HG03432 (cell line): ENCODE data around the gene FBXW11.

Experiments used
- ATAC-seq: cut with Tn5 transposase; IDR thresholded peaks from one replicate; pipeline ENCODE4 v1.9.1; 2021; ENCODE audit warnings: mild to moderate bottlenecking, moderate library complexity; ENCODE audit not compliant: unreplicated experiment

Gene FBXW11

GRCh38 chr5:171813813-171814490, 192.5 kb downstream of the FBXW11 start:
- ATAC-seq, result no peak

GRCh38 chr5:171813270-171813669, 193.2 kb downstream of the FBXW11 start:
- no peak for ATAC-seq
